Measurements from ENCODE around the gene PATL1.

Gene PATL1

DNA sequence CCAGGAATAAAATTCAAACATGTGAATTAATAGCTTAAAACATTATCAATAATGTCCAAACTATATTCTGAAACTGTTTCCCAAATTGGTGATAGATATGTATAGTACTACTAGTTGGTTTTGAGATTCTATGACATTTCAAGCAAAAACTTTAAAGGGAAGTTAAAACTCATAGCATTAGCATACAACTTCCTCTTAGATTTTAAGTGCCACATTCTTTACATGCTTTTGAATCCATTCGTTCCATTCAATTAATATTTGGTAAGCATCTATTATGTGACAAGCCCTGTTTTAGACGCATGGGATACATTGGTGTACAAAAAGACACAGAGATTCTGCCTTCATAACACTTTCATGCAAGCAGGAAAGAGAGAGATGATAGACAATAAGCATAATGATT lies 8.9 kb downstream of the PATL1 start:
- no peak for DNase-seq (ENCODE audit: low read depth)
- H3K4me3 ChIP-seq (ENCODE audit: low read depth, low read length), result no peak overlapping the region
- TF ChIP-seq, protein P1, sequence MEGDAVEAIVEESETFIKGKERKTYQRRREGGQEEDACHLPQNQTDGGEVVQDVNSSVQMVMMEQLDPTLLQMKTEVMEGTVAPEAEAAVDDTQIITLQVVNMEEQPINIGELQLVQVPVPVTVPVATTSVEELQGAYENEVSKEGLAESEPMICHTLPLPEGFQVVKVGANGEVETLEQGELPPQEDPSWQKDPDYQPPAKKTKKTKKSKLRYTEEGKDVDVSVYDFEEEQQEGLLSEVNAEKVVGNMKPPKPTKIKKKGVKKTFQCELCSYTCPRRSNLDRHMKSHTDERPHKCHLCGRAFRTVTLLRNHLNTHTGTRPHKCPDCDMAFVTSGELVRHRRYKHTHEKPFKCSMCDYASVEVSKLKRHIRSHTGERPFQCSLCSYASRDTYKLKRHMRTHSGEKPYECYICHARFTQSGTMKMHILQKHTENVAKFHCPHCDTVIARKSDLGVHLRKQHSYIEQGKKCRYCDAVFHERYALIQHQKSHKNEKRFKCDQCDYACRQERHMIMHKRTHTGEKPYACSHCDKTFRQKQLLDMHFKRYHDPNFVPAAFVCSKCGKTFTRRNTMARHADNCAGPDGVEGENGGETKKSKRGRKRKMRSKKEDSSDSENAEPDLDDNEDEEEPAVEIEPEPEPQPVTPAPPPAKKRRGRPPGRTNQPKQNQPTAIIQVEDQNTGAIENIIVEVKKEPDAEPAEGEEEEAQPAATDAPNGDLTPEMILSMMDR (conservative IDR thresholded peaks at IDR 0.05; ENCODE audit: low read depth, low read length), result no peak

DNA sequence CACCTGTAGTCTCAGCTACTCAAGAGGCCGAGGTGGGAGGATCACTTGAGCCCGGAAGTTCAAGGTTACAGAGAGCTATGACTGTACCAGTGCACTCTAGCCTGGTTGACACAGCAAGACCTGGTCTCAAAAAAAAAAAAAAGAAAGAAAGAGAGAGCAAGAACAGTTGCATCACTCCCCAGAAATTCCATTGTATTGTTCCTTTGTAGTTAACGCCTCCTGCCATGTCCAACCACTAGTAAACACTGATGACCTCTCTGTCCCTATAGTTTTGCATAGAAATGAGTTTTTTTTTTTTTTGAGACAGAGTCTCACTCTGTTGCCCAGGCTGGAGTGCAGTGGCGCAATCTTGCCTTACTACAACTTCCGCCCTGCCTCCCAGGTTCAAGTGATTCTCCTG lies 10.8 kb downstream of the PATL1 start:
- DNase-seq (ENCODE audit: low read depth), result no peak
- H3K4me3 ChIP-seq (ENCODE audit: low read depth, low read length), result no peak overlapping the region
- TF ChIP-seq, protein P1 (conservative IDR thresholded peaks at IDR 0.05; ENCODE audit: low read depth, low read length), result no peak

DNA sequence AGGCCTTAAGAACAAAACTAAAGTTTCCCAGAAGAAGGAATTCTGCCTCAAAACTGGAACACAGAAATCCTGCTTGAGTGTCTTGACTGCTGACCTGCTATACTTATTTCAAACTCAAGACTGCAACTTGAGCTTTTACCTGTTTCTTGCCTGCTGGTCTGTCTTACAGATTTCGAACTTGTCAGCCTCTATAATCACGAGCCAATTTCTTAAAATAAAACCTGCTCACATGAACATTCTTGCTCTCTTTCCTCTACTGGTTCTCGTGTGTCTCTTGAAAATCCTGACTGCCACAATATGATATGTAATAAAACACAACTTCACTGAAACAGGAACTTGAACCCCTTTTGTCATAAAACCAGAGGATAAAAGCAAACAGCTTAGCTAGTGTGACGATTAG lies 13.9 kb downstream of the PATL1 start:
- no peak for DNase-seq (ENCODE audit: low read depth)
- TF ChIP-seq, protein P1 (conservative IDR thresholded peaks at IDR 0.05; ENCODE audit: low read depth, low read length), result no peak

DNA sequence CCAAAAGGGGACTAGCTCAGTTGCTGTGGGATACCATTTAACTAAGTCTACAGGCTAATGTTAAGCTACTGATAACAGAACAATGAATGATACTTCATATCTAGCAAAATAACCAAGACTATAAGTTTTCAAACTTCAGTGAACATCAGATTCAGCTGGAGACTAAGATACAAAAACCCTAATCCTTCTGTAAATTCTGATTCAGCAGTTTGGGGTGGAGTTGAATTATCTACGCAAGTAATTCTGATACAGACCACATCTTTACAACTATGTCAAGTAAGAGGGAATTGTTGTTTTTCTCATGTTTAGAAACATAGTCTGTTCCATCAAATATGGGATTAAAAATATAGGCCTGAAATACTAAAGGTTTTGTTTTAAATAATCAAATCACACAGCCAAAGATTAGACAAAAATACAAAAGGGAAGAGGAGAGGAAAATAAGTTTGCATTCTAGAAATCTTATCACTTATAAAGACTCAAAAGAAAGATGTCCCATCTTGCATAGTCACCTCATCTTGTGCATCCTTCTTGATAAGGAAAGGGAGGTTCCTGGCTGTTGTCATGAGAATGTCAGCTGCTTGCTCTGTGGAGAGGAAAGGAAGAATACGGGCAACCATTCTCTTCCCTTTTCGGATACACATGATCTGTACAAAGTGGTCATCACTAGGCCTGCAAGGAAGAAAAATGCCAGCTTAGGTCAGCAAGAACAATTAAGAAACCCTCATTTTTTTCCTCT lies 21.4 kb downstream of the PATL1 start:
- no peak overlapping the region for H3K4me3 ChIP-seq (ENCODE audit: low read depth, low read length)
- TF ChIP-seq, protein P1 (conservative IDR thresholded peaks at IDR 0.05; ENCODE audit: low read depth, low read length), result no peak
- no peak for DNase-seq (ENCODE audit: low read depth)

More for the DNA sequence above, 13.9 kb downstream of the PATL1 start:
- H3K4me3 ChIP-seq (ENCODE audit: low read depth, low read length), result no peak overlapping the region

DNA sequence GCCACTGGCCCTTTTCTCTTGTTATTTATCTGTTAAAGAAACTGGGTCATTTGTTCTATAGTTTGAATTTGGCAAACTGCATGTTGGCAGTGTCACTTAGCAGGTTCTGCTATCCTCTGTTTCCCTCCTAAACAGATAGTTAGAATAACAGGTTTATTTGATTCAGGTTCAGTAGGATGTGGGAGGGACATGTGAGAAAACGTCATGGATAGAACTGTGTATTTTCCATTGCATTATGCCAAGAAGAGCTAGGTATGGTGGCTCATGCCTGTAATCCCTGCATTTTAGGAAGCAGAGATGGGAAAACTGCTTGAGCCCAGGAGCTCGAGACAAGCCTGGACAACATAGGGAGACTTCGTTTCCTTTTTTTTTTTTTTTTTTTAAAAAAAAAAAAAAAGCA lies 24.3 kb downstream of the PATL1 start:
- no peak overlapping the region for H3K4me3 ChIP-seq (ENCODE audit: low read depth, low read length)
- TF ChIP-seq, protein P1 (conservative IDR thresholded peaks at IDR 0.05; ENCODE audit: low read depth, low read length), result no peak
- no peak for DNase-seq (ENCODE audit: low read depth)

DNA sequence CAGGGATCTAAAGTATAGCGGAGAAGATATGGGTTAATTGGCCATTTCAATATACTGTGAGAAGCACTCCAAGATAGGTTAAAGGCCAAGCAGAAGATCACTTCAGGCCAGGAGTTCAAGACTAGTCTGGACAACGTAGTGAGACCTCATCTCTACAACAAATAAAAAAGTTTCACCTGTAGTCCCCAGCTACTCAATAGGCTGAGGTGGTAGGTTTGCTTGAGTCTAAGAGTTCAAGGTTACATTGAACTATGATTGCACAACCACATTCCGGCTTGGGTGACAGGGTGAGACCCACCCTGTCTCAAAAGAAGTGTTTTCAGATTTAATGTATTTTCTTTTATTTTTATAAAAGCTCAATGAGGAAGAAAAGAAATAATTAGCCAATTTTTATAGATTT lies 25.4 kb downstream of the PATL1 start:
- H3K4me3 ChIP-seq (ENCODE audit: low read depth, low read length), result no peak overlapping the region
- TF ChIP-seq, protein P1 (conservative IDR thresholded peaks at IDR 0.05; ENCODE audit: low read depth, low read length), result no peak
- no peak for DNase-seq (ENCODE audit: low read depth)

DNA sequence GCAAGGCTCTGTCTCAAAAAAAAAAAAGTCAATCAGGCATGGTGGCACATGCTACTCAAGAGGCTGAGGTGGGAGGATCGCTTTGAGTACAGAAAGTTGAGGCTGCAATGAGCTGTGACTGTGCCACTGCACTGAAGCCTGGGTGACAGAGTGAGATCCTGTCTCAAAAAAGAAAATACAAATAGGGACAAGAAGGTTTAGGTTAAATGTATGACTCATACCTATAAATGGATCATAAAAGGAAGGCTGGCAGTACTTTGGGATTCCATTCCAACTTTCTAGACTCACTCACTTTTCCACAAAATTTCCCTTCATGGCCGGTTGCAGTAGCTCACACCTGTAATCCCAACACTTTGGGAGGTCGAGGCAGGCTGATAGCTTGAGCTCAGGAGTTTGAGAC lies 27.7 kb downstream of the PATL1 start:
- TF ChIP-seq, protein P1 (conservative IDR thresholded peaks at IDR 0.05; ENCODE audit: low read depth, low read length), result no peak
- no peak overlapping the region for H3K4me3 ChIP-seq (ENCODE audit: low read depth, low read length)
- no peak for DNase-seq (ENCODE audit: low read depth)

All from choroid plexus epithelial cell (primary cell).